Prostate gland (tissue), 2 donors: ENCODE measurements around the gene CNTNAP2.

Source experiments
- CTCF ChIP-seq, 4 experiments: fragments of 200-600 bp in 2 of 4; fragments of 450-650 bp in 2 of 4; sonication (generic) in 2 of 4; IDR thresholded peaks; 1 replicate in 3 of 4; 2 replicates in 1 of 4; pipeline ENCODE4 v1.5.1; 2016 to 2019; ENCODE audit warnings: antibody characterized with exemption in 4 of 4, mild to moderate bottlenecking in 2 of 4, moderate library complexity in 2 of 4
- POLR2A ChIP-seq: fragments of 450-650 bp; IDR thresholded peaks from one replicate; pipeline ENCODE4 v1.6.1; 2016; ENCODE audit warnings: antibody characterized with exemption, mild to moderate bottlenecking

GRCh38 chr7:147413557-147413870 is 1296.9 kb downstream of the CNTNAP2 start:
- TF ChIP-seq POLR2A (no peak), CTCF (IDR thresholded peaks at IDR 0.05) (no peak)
